GM15510 (cell line): ENCODE measurements around the gene TAF12.

ENCODE experiments used
- POLR2A ChIP-seq: IDR thresholded peaks from 3 replicates; pipeline ENCODE4 v1.6.1; 2011; ENCODE audit warnings: borderline replicate concordance; ENCODE audit not compliant: insufficient read length; ENCODE audit errors: extremely low read depth

TAF12 gene

DNA sequence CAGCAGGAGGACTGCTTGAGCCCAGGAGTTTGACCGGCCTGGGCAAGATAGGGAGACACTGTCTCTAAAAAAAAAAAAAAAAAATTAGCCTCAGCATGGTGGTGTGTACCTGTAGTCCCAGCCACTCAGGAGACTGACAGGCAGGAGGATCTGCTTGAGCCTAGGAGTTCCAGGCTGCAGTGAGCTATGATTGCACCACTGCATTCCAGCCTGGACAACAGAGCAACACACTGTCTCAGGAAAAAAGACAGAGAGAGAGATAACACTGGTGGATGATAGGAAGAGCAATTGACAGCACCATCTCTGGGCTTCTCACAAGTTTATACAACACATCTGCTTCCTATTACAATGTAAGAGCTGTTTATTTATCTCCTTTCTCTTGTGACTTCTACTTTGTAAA, 3.2 kb upstream of the TAF12 start:
- no peak for TF ChIP-seq POLR2A

DNA sequence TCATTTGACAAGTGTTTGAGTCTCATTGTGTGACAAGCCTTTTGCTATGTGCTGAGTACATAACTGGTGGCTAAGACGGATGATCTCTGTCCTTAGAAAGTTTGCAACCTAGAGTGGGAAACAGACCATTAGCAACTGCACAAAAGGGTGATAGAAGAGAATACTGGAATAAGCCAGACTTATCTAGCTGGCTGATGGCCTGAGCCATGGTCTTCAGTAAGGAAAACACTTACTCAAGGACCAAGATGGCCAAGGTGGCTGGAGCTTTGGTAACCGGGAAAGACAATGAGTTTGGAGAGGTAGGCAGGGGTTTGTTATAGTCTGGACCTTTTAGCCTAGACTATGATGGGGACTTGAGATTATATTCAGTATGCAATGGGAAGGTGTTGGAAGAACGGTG, 1.6 kb upstream of the TAF12 start:
- no peak for TF ChIP-seq POLR2A

- no peak for TF ChIP-seq POLR2A
These were observed 616 bp downstream of the TAF12 start for GRCh38 chr1:28642056-28642846.

- no peak for TF ChIP-seq POLR2A
These were observed 2.1 kb downstream of the TAF12 start for GRCh38 chr1:28640766-28641165.

- TF ChIP-seq POLR2A = no peak
These were observed 10.3 kb downstream of the TAF12 start for GRCh38 chr1:28632560-28632959.

DNA sequence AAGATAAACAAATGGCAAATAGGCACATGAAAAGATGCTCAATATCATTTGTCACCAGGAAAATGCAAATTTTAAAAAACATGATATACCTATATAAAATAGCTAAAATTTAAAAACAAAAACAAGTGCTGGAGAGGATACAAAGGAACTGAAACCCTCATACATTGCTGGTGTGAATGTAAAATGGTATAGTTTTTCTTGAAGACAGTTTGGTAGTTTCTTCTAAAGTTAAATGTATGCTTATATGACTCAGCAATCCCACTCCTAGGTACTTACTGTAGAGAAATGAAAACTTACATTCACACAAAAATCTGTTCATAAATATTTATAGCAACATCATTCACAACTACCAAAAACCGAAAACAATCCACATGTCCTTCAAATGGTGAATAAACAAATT, 11.2 kb downstream of the TAF12 start:
- TF ChIP-seq POLR2A = no peak

DNA sequence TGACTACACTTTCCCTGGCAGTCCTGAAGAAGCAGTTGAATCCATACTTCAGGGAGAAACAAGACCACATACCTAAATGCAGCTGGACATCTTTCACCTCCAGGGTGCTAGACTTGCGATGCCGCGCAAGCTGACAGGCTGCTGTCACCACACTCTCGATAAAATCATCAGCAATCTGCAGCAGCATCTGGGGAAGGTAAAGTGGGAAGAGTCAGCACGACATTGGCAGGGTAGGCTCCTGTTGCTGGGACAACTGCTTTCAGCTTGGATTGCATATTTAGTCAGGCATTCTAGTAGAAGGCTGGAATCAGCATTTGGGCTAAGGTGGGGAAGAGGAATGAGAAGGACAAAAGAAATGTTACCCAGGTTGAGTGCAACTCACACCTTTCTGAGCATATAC, 29.7 kb downstream of the TAF12 start:
- no peak for TF ChIP-seq POLR2A

DNA sequence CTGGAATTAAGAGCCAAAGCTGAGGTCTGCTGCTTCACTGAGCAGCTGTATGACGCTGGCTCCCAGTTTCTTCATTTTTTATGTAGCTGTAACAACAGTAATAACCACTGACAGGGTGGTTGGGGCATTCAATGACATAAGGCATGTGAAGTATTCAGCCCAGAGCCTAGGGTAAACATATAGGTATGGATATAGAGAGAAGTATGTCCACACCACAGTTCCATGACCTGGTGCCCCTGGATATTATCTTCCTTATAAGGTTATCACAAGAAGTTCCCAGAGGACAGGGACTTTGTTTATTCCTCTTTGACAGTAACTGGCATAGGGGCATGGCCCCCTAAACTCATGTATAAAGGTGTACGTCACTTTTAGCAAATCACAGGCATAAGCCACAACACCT, 36.1 kb downstream of the TAF12 start:
- TF ChIP-seq POLR2A = no peak

DNA sequence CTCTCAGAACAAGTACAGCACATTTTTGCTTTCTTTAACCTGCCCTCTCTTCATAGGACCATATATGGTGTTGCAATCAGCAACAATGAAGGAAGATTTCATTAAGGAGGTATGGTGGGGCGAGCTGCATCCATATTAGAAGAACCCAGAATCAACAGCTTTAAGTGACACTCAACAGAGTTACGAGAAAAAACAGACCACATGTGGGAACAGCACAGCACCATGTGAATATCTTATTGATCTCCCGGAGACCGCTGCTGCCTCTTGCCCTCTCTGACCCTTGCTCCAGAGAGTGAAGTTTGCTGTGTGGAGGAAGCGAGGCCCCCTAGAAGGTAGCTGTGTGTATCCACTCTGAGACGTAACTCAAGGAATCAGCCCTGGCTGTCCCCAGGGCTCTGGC, 37.9 kb downstream of the TAF12 start:
- no peak for TF ChIP-seq POLR2A

- TF ChIP-seq POLR2A = no peak
These were observed 38.5 kb downstream of the TAF12 start for GRCh38 chr1:28604411-28604810.

DNA sequence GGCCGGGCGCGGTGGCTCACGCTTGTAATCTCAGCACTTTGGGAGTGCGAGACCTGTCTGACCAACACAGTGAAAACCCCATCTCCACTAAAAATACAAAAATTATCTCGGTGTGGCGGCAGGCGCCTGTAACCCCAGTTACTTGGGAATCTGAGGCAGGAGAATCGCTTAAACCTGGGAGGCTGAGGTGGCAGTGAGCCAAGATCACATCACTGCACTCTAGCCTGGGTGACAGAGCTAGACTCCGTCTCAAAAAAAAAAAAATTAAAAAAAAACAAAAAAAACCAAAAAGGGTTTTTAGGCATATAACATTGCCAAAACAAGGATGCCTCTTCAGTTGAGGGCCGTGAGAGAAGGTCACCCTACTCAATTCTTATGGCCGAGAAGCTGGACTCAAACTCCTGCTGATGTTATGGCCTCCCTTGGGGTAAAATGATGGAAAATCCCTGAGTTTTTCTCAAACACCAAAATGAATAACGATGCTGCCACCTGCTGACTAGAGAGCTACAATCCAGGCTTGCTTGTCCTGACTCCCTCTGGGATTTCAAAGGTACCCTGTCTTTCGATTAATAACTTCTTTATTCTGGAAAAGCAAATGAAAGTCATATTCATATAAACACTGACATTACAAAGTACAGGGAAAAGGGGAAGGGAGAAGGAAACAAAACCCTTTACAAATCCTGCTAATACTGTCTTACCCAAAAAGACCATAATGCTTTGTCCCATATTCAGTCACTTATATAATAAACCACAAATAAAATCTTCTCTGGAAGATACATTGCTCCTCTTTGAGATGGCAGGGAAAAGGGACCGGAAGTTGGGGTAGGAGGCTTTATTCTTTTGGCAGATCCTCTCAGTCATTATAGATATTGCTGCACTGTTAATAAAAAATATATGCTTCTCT, 40.1 kb downstream of the TAF12 start:
- TF ChIP-seq POLR2A = no peak

DNA sequence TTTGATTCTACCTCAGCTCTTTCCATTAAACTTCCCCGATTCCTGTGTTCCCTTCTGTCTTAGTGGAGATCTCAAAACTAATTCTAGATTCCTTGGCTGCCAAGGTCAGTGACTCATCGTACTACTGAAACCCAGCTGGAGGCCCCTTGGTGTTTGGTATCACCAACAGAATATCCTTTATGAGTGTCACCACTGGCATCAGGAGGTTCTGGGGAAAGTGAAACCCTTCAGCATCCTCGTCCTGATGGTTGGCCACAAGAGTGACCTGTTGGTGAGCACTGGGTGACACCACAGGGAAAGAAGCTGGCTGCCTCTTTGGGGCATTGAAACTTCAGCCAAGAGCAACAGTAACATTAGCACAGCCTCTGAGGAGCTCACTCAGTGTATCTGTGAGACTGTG, 41.2 kb downstream of the TAF12 start:
- TF ChIP-seq POLR2A = no peak

GRCh38 chr1:28595412-28596191, 47.3 kb downstream of the TAF12 start:
- TF ChIP-seq POLR2A = no peak

- TF ChIP-seq POLR2A = no peak
These were observed 50.4 kb downstream of the TAF12 start for GRCh38 chr1:28592321-28593071.

- no peak for TF ChIP-seq POLR2A
These were observed 51.1 kb downstream of the TAF12 start, which contains the start of gene RAB42 for GRCh38 chr1:28591708-28592320. TSS of gene RAB42 (plus strand) at chr1:28592265. CDS start at chr1:28592512, 247 bp downstream.

DNA sequence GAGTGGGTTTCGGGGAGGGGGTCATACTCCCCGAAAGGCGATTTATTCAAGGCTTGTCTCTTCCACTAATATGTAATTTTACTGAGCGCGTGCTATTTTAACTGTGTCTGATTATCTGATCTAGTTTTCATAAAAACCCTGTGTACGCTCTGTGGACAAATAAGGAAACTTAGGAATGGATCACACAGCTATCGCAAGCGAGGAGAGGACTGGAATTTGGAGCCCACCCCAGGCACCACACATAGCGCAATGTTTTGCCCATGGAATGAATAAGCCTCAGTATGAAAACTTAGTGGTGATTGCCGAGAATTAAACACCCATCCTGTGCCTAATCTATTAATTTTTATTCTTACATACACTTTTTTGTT, 60.6 kb downstream of the TAF12 start:
- TF ChIP-seq POLR2A = no peak
